HG03064 (cell line): ENCODE results near the gene SSUH2.

Source experiments
- ATAC-seq: cut with Tn5 transposase; IDR thresholded peaks from one replicate; pipeline ENCODE4 v1.9.1; 2021; ENCODE audit warnings: low read depth; ENCODE audit not compliant: unreplicated experiment

Gene SSUH2

GRCh38 chr3:8642001-8642400 lies 2.6 kb downstream of the SSUH2 start:
- no peak for ATAC-seq

DNA sequence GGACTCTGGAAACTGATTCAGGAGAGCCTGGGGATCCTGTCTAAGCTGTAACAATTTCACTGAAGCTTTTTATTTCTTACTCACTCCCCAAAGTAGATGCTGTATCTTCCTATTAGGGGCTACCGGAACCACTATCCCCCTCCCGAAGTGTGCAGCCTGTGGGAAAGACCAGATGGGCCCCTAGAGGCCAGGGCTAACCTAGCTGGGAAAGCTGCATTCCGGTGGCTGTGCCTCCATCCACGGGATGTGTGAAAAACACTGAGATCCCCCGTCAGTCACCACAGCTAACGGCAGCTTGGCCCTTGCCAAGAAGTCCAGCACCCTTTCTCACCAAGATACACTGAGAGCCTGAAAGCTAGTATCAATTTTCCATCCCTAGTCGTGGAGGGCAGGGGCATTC lies 3.1 kb downstream of the SSUH2 start:
- no peak for ATAC-seq

DNA sequence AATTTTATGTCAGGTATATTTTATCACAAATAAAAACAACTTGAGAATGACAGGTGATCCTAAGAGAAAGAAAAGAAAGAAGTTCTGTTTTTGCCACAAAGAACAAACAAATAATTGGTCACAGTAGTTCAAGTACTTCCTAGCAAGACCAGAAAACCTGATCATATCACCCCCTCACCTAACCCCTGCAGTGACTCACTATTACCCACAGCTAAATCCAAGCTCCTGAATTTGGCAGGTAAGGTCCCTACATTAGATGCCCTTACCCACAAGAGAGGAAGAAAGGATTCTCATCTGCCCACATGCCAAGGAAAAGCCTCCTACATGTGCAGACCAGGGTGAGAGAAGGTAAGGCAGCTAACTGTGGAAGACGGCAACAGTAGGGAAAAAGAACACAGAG lies 4.4 kb downstream of the SSUH2 start:
- ATAC-seq: no peak

- no peak for ATAC-seq
Measured at GRCh38 chr3:8639659-8640000, 5.0 kb downstream of the SSUH2 start.

DNA sequence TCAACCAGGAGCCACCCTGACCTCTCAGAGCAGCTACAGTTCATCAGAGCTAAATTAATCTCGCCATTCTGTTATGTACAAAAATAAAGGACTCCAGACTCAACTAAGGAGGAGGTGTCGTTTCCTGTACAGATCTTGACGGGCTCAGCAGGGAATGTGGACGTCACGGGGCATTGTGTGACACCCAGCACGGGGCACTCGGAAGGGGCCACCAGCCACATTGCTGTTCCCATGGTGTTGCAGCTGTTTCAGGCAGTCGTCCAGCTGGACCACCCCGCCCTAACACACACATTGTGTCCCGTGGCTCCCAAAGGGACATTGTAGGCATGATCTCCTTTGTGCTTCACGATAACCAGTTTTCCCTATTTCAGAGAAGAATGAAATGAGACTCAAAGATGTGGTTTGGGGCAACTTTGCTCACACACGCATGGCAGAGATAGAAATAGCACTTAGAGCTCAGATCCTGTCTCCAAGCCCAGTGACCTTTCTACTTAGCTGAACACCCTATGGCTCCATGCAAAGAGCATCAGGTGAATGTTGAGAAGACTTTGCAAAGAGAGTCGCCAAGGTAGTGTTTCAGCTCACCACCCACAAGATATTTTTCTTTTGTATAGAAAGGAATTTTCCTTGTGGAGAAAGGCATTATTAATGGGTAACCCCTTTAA lies 5.5 kb downstream of the SSUH2 start:
- no peak for ATAC-seq

DNA sequence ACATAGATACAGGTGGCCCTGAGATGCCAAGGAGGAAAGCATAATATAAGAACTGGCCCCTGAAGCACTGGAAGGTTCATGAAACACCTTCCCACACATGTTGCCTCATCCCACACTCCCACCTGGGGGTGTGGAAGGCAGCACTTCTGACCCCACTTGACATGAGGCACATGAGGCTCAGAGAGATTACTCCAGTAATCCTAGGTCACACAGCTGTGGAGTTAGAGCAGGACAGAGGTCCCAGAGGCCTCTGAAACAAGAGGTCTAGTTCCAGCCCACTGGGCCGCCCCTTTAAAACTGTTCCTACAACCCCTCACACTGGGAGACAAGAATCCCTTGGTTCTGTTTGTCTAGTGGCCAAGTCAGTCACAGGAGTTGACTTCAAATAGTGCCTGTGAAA lies 7.2 kb downstream of the SSUH2 start:
- no peak for ATAC-seq

DNA sequence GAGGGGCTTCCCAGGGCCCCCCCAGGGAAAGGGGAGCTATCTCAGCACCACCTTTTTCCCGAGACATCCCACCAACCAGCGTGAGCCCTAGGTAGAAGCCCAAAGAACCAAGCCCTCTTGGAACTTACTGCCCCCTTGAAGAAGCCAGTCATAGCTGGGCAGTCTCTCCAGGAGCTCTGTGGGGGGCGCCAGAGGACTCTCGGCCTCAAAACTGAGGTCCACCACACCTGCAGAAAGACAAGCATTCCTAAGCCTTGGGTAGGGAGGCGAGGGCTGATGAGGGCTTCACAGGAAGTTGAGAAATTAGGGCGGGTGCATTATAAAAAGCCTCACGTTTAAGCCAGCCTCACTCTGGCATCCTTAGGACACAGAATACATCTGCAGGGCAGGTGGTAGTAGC lies 9.0 kb downstream of the SSUH2 start:
- ATAC-seq: no peak

- ATAC-seq: no peak
Measured at GRCh38 chr3:8635125-8635524, 9.5 kb downstream of the SSUH2 start.

DNA sequence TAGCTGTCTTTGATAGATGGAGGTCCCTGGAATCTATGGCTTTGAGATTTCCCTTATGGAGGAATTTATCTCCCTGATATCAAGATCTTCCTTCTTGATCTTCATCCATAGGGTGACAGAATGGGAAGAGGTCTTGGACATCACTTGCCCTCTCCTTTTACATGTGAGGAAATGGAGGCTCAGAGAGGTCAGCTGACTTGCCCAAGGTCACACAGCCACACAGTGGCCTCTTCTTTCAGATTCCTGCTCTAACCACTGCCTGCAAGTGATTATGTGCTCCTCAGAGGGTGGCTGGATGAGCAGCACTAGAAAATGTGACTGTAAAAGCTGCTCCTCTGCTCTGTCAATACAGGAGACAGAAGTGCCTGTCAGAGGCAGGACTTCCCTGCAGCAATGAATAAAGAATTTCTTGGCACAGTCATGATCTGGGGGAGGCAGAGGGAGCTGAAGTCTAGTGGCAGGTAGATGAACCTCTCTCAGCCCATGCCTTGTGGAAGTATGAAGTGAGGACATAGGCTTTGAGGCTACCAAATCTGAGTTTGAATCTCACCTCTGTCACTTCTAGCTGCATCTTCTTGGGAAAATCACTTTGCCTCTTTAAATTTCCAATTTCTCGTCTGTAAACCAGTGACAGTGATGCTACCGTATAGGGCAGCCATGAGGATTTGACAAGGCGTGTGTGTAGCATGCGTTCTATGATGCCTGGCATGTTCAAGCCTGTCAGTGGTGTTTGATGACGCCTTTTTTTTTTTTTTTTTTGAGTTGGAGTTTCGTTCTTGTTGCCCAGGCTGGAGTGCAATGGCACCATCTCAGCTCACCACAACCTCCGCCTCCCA lies 12.0 kb downstream of the SSUH2 start:
- ATAC-seq: no peak

GRCh38 chr3:8631661-8632060 lies 12.9 kb downstream of the SSUH2 start:
- no peak for ATAC-seq

- ATAC-seq: no peak
Measured at GRCh38 chr3:8629151-8630021, 15.2 kb downstream of the SSUH2 start.

DNA sequence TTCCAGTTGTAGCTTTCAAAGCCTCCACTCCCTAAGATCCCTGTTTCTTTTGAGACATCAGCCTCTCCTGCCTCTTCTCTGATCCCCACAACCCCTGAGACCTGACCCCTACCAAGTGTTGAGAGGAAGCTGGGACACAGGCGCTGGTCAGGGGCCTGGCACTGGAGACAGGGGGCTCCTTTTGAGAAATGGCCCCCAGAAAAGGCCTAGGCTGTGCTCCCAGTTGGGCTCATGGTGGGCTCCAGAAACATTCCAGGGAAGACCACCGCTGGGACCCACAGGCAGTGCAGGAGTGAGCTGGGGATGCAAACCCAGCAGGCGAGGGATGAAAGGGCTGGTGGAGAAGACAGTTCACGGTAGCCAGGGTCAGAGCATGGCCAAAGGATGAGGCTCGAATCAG lies 16.6 kb downstream of the SSUH2 start:
- no peak for ATAC-seq

GRCh38 chr3:8627201-8627940 lies 17.2 kb downstream of the SSUH2 start:
- no peak for ATAC-seq

GRCh38 chr3:8625991-8626390 lies 18.6 kb downstream of the SSUH2 start:
- ATAC-seq: no peak

DNA sequence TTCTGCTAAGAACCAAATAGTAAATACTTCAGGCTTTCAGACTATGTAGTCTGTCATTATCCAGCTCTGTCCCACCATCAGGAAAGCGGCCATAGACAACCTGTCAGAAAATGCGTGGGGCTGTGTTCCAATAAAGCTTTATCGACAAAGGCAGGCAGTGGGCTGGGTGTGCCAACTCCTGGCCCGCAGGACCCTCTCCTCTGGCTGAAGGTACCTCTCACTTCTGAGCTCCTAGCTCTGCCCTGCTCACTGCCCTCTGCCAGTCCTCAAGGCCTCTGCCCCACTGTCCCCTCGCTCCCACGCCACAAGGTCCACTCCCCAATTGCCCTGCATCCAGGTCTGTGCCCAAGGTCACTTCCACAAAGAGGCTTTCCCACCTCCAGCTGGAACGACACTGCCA lies 20.0 kb downstream of the SSUH2 start:
- no peak for ATAC-seq

DNA sequence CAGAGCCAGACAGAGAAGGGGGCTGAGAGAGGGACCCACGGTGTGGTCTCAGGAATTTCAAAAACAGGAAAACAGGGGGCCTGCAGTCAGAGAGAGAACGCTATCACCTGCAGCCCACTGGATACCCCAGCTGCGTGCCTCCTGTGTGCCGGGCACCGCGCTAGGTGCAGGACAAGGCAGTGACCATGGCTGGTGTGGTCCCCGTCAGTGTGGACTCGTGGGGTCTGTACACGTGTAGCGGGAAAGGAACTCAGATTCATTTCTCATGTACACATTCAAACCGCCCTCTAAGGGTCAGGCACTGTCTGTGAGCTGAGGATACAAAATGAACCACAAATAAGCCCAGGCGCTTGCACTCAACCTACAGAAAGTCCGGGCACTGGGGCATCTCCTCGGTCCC lies 20.9 kb downstream of the SSUH2 start:
- ATAC-seq: no peak

GRCh38 chr3:8622873-8623691 lies 21.5 kb downstream of the SSUH2 start:
- peak; percentile 91 for ATAC-seq

- no peak for ATAC-seq
Measured at GRCh38 chr3:8621872-8622271, 22.7 kb downstream of the SSUH2 start.

DNA sequence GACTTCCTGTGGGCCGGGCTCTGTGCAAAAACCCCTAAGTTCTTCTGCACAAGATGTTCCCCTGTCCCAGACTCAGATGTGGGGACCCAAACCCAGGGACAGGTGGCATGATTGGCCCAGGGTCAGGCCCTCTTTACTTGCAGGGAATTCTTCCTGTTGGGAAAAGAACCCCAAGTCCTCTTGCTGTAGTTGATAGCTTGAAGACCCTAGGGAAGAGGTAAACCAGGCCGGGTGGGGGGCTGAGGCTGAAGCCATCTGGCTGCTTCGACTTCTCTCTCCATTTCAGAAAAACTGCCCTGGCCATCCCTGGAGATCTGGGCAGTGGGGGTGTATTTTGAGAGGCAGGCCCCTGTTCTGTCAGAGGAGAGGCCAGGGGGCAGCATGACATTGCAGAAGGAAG lies 23.5 kb downstream of the SSUH2 start:
- ATAC-seq: no peak

DNA sequence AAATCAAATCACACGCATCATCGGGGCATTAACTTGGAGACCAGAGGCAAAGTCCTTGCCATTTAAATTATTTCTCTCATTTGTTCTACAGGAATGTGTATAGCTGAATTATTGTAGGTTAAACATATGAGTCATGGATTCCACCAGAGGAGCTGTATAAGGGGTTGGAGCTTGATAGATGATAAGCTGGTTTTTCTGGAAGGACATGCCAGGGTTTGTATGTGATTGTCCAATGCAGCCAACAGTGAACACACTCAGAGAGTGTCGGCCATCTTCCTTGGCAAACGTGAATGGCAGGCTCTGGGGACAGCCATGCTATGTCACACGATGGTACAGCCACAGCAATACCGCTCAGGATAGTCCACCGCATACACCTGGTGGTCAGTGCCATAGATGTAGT lies 25.1 kb downstream of the SSUH2 start:
- ATAC-seq: no peak
